Mesothelial cell of epicardium (in vitro differentiated cells): ENCODE results near the gene TRPT1. TPM values are rescaled to one million over a fixed set of nuclear protein-coding genes. Genes with fewer than 3 reads are reported as not detected.
A peak's percentile ranks its signal among the peaks of the same experiment; 100 is the strongest.

Experiments used
- DNase-seq, 2 experiments: peaks; one replicate each; pipeline ENCODE4 v3.0.0; 2021; ENCODE audit warnings: low spot score in 2 of 2; ENCODE audit not compliant: unreplicated experiment in 2 of 2
- H3K27ac Mint-ChIP-seq: 2 replicates; pipeline ENCODE4 v1.8.0; 2021; ENCODE audit warnings: mixed read lengths
- H3K27me3 Mint-ChIP-seq: 2 replicates; pipeline ENCODE4 v1.8.0; 2021; ENCODE audit warnings: low read depth, mixed read lengths
- H3K36me3 Mint-ChIP-seq: 2 replicates; pipeline ENCODE4 v1.8.0; 2021; ENCODE audit warnings: mixed read lengths
- H3K4me1 Mint-ChIP-seq: 2 replicates; pipeline ENCODE4 v1.8.0; 2021; ENCODE audit warnings: mixed read lengths
- H3K4me3 Mint-ChIP-seq: 2 replicates; pipeline ENCODE4 v1.8.0; 2021; ENCODE audit warnings: mild to moderate bottlenecking, moderate library complexity, mixed read lengths
- H3K9me3 Mint-ChIP-seq: 2 replicates; pipeline ENCODE4 v1.8.0; 2021; ENCODE audit warnings: mixed read lengths
- total RNA-seq: library from RNA; stranded (reverse); gene quantifications from 3 replicates; pipeline ENCODE4 v1.2.1, GENCODE V29; 2021
- TF ChIP-seq, protein P1 (sequence below): fragments of 200-600 bp; sonication (generic); IDR thresholded peaks from one replicate; pipeline ENCODE4 v1.5.0; 2021; ENCODE audit warnings: antibody characterized with exemption; ENCODE audit not compliant: unreplicated experiment

Gene TRPT1
- total RNA-seq, 1 donor from 2014 or later = 41.1 TPM

DNA sequence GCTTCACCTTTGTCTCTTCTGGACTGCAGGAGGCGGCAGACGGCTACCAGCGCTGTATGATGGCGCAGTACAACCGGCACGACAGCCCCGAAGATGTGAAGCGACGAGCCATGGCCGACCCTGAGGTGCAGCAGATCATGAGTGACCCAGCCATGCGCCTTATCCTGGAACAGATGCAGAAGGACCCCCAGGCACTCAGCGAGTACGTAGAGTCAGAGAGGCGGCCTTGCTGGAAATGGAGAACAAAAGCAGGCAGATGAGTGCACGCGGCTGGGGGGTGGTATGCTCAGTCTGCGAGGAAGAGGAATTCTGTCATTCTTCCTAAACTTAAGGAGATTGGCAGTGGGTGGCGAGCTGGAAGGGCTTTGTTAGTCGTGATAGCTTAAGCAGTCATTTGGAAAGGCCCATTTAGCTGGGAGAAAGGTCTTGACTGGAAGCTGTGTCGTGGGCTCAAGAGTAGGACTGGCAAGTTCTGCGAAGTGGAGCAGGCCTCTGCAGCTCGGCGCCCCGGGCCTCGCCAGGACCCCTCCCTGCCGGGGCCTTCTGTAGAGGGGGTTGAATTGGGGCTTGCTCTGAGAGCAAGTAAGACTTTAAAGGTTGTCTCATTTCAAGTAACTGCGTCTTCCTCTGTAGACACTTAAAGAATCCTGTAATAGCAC lies 22.4 kb downstream of the TRPT1 start:
- H3K27ac Mint-ChIP-seq = peak overlapping the region; percentile 67
- H3K36me3 Mint-ChIP-seq = peaks cover 32% of the 10 kb centered on the region
- no peaks in the 10 kb centered on the region for H3K9me3 Mint-ChIP-seq
- H3K4me3 Mint-ChIP-seq = no peak overlapping the region
- DNase-seq = no peak
- H3K27me3 Mint-ChIP-seq = no peaks in the 10 kb centered on the region
- TF ChIP-seq, protein P1, sequence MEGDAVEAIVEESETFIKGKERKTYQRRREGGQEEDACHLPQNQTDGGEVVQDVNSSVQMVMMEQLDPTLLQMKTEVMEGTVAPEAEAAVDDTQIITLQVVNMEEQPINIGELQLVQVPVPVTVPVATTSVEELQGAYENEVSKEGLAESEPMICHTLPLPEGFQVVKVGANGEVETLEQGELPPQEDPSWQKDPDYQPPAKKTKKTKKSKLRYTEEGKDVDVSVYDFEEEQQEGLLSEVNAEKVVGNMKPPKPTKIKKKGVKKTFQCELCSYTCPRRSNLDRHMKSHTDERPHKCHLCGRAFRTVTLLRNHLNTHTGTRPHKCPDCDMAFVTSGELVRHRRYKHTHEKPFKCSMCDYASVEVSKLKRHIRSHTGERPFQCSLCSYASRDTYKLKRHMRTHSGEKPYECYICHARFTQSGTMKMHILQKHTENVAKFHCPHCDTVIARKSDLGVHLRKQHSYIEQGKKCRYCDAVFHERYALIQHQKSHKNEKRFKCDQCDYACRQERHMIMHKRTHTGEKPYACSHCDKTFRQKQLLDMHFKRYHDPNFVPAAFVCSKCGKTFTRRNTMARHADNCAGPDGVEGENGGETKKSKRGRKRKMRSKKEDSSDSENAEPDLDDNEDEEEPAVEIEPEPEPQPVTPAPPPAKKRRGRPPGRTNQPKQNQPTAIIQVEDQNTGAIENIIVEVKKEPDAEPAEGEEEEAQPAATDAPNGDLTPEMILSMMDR = no peak
- H3K4me1 Mint-ChIP-seq = peaks cover 9% of the 10 kb centered on the region

DNA sequence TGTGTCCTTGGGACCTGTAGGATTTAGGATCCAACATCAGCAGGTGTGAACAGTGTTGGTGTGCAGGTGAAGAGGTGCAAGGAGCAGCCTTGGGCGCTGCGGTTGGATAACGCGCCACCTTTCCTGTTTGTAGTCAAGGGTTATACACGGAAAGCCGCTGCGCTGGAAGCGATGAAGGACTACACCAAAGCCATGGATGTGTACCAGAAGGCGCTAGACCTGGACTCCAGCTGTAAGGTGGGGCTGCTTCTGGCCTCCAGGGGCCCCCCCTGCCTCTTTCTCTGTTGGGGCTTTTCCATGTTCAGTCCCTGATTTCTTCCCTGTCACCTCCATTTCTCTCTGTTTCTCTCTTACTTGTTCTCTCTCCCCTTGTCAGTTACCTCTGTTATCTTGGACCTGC lies 23.0 kb downstream of the TRPT1 start:
- peaks cover 9% of the 10 kb centered on the region for H3K4me1 Mint-ChIP-seq
- no peaks in the 10 kb centered on the region for H3K27me3 Mint-ChIP-seq
- DNase-seq = no peak
- H3K36me3 Mint-ChIP-seq = peaks cover 32% of the 10 kb centered on the region
- TF ChIP-seq, protein P1 = no peak
- no peaks in the 10 kb centered on the region for H3K9me3 Mint-ChIP-seq
- H3K27ac Mint-ChIP-seq = no peak overlapping the region
- H3K4me3 Mint-ChIP-seq = no peak overlapping the region

DNA sequence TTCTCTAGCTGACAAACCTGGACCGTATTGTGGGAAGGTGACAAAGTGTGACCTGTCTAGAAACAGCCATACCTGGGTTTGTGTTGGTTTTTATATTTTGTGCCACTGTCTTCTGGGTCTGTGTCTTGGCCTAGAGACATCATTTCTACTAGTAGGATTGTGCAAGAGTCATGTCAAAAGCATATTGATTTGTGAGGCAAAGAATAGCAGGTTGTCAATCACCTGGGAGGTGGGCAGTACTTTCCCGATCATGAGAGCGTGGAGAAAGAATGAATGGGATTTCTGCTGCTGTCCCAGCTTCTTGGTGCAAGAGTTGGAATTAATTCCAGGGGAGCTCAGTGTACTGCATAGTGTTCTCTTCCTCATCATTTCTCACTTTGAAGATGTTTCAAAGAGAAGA lies 24.4 kb downstream of the TRPT1 start:
- no peak overlapping the region for H3K4me3 Mint-ChIP-seq
- H3K36me3 Mint-ChIP-seq = peaks cover 38% of the 10 kb centered on the region

DNA sequence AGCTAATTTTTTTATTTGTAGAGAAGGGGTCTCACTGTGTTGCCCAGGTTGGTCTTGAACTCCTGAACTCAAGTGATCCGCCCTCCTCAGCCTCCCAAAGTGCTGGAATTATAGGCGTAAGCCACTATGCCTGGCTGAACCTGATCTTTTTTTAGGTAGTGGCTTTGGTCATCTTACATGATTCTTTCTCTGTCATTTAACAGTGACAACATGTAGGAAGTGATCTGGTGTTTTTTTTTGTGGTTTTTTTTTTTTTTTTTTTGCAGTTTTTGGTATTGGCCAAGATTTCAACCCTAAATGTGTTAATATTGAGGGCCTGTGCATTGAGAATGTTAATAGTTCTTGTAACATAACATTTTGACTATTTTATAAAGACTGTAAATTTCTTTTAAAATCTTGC lies 27.5 kb downstream of the TRPT1 start:
- H3K27me3 Mint-ChIP-seq = no peaks in the 10 kb centered on the region
- H3K27ac Mint-ChIP-seq = no peak overlapping the region
- H3K4me1 Mint-ChIP-seq = no peaks in the 10 kb centered on the region
- H3K9me3 Mint-ChIP-seq = no peaks in the 10 kb centered on the region
- TF ChIP-seq, protein P1 = no peak
- H3K4me3 Mint-ChIP-seq = no peak overlapping the region
- no peak for DNase-seq
- H3K36me3 Mint-ChIP-seq = peaks cover 46% of the 10 kb centered on the region

More for the DNA sequence above, 24.4 kb downstream of the TRPT1 start:
- TF ChIP-seq, protein P1 = no peak
- Mint-ChIP-seq H3K9me3 (no peaks in the 10 kb centered on the region), H3K27ac (no peak overlapping the region), H3K27me3 (no peaks in the 10 kb centered on the region), H3K4me1 (peaks cover 7% of the 10 kb centered on the region)
- DNase-seq = no peak

DNA sequence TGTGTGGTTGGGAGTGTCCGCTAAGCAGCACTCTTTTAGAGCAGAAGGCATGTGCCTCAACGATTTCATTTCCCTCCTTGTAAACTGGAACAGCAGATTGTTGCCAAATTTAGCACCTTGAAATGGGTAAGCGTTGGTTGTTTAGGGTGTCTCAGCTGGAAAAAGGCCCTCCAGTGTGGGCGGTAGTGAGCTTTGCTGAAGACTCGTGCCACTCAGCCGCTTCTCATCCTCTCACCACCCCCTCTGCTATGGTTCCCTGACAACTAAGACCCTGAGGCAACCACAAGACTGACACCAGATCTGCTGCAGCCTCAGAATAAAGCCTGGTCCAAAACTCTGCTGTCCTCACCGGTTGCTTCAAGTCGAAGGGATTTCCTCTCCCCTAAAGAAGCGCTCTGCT lies 29.4 kb downstream of the TRPT1 start:
- H3K4me1 Mint-ChIP-seq = no peaks in the 10 kb centered on the region
- no peak overlapping the region for H3K27ac Mint-ChIP-seq
- H3K27me3 Mint-ChIP-seq = no peaks in the 10 kb centered on the region
- DNase-seq = no peak
- no peaks in the 10 kb centered on the region for H3K9me3 Mint-ChIP-seq
- H3K36me3 Mint-ChIP-seq = peaks cover 35% of the 10 kb centered on the region
- TF ChIP-seq, protein P1 = no peak
- H3K4me3 Mint-ChIP-seq = no peak overlapping the region

DNA sequence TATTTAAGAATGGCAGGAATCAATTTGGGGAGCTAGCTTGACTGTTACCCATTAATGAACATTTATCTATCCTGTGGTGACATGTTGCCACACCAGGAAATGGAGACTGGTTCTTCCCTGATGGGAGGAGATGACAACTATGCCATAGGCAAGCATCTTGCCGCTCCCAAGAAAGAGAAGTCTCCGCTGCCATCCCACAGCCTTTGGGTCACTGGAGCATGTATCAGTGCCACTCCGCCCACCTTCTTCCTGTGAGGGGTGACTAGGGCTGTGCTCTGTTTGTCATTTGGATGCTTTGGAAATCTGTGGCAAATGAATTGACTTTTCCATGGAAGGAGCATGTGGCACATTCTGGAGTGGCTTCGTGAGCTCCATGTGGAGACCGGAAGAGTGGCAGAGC lies 33.6 kb downstream of the TRPT1 start:
- TF ChIP-seq, protein P1 = no peak
- H3K4me3 Mint-ChIP-seq = no peak overlapping the region
- H3K9me3 Mint-ChIP-seq = no peaks in the 10 kb centered on the region
- no peak for DNase-seq
- H3K27ac Mint-ChIP-seq = no peak overlapping the region
- H3K4me1 Mint-ChIP-seq = no peaks in the 10 kb centered on the region
- H3K36me3 Mint-ChIP-seq = peaks cover 26% of the 10 kb centered on the region
- no peaks in the 10 kb centered on the region for H3K27me3 Mint-ChIP-seq
